ENCODE measurements around the gene JARID2. TPM values are rescaled to one million over a fixed set of nuclear protein-coding genes. Genes with fewer than 3 reads are reported as not detected.
A peak's percentile ranks its signal among the peaks of the same experiment; 100 is the strongest.

JARID2 gene
- total and polyA plus RNA-seq, 9 of the 15 experiments (the other 6 are each of a cell fraction or from before 2014, with no cell fraction given): 5.0 to 29.0 (median 15.6) TPM

DNA sequence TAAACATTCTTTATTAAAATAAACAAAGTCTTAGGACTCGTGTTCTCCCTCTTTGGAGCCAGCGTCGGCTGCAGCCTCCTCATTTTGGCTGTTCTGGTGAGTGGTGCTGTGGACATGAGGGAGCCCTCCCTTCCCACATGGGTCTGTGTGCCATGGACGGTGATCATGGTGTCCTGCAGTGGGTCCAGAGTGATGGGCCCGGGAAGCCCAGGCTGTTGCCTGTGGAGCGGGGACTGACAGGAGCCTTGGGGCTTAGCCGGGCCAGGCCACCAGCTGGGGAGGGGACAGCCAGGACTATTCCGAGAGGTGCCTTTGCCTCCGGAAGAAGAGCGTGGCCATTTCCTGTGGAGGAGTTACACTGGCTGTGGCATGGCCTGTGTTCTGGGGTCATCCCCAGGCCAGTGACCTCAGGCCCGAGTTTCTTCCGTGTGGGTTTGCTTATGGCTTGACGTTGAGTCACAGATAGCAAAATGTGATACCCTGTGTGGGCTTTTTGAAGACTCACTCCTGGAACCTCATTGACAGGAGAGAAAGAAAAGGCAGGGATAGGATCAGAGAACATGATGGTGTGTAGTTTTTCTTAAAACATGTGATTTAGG lies 263.6 kb downstream of the JARID2 start (continued):
- TF ChIP-seq PHB (CRISPR knock-in tag; IDR thresholded peaks at IDR 0.05): no peak
- 0 out of 2 replicates have a peak, but pooled peaks have one; percentile 15 for TF ChIP-seq MTA2 (IDR thresholded peaks at IDR 0.05; ENCODE audit: low read depth)
- TF ChIP-seq RCOR1 (IDR thresholded peaks at IDR 0.05; ENCODE audit: borderline replicate concordance in 1 of 2, low read depth in 2 of 2, low read length in 2 of 2): peak in 1 of 2 experiments; percentile 50; a peak in 1 of 4 replicates
- TF ChIP-seq, protein P1, sequence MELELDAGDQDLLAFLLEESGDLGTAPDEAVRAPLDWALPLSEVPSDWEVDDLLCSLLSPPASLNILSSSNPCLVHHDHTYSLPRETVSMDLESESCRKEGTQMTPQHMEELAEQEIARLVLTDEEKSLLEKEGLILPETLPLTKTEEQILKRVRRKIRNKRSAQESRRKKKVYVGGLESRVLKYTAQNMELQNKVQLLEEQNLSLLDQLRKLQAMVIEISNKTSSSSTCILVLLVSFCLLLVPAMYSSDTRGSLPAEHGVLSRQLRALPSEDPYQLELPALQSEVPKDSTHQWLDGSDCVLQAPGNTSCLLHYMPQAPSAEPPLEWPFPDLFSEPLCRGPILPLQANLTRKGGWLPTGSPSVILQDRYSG (tag; conservative IDR thresholded peaks at IDR 0.05; ENCODE audit: low read depth): peak; percentile 64; the same call in 1 of the 2 replicates
- TF ChIP-seq SIX5 (IDR thresholded peaks at IDR 0.05; ENCODE audit: borderline replicate concordance in 1 of 2, insufficient read depth in 1 of 2, low read depth in 1 of 2, low read length in 2 of 2): no peak
- peak; percentile 80 for TF ChIP-seq HDAC8 (tag; IDR thresholded peaks at IDR 0.05)
- no peak for TF ChIP-seq FOXP1 (CRISPR knock-in tag; IDR thresholded peaks at IDR 0.05)
- peak; percentile 47; the same call in 1 of the 2 replicates for TF ChIP-seq KLF1 (tag; IDR thresholded peaks at IDR 0.05)
- TF ChIP-seq ZNF197 (CRISPR knock-in tag; IDR thresholded peaks at IDR 0.05; ENCODE audit: low read depth): peak; percentile 72; the same call in 1 of the 2 replicates
- peak; percentile 40 to 63; a peak in 2 of 4 replicates for TF ChIP-seq TRIM24 (IDR thresholded peaks at IDR 0.05)
- no peak for TF ChIP-seq CSDE1 (IDR thresholded peaks at IDR 0.05)
- TF ChIP-seq, protein P2, sequence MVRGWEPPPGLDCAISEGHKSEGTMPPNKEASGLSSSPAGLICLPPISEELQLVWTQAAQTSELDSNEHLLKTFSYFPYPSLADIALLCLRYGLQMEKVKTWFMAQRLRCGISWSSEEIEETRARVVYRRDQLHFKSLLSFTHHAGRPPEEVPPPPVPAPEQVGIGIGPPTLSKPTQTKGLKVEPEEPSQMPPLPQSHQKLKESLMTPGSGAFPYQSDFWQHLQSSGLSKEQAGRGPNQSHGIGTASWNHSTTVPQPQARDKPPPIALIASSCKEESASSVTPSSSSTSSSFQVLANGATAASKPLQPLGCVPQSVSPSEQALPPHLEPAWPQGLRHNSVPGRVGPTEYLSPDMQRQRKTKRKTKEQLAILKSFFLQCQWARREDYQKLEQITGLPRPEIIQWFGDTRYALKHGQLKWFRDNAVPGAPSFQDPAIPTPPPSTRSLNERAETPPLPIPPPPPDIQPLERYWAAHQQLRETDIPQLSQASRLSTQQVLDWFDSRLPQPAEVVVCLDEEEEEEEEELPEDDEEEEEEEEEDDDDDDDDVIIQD (CRISPR knock-in tag; IDR thresholded peaks at IDR 0.05): no peak
- TF ChIP-seq MCM2 (IDR thresholded peaks at IDR 0.05; ENCODE audit: low read depth): no peak
- TF ChIP-seq SAP30 (IDR thresholded peaks at IDR 0.05; ENCODE audit: borderline replicate concordance, insufficient read depth, low read depth, low read length, poor library complexity, severe bottlenecking): no peak
- TF ChIP-seq, protein P3, sequence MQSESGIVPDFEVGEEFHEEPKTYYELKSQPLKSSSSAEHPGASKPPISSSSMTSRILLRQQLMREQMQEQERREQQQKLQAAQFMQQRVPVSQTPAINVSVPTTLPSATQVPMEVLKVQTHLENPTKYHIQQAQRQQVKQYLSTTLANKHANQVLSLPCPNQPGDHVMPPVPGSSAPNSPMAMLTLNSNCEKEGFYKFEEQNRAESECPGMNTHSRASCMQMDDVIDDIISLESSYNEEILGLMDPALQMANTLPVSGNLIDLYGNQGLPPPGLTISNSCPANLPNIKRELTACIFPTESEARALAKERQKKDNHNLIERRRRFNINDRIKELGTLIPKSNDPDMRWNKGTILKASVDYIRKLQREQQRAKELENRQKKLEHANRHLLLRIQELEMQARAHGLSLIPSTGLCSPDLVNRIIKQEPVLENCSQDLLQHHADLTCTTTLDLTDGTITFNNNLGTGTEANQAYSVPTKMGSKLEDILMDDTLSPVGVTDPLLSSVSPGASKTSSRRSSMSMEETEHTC (IDR thresholded peaks at IDR 0.05): no peak
- TF ChIP-seq SMARCA4 (IDR thresholded peaks at IDR 0.05): peak; percentile 91
- no peak for TF ChIP-seq HNRNPL (IDR thresholded peaks at IDR 0.05; ENCODE audit: low read depth, low read length)
- TF ChIP-seq PYGO2 (tag; IDR thresholded peaks at IDR 0.05): no peak
- no peak for TF ChIP-seq ZNF707 (CRISPR knock-in tag; conservative IDR thresholded peaks at IDR 0.05)
- 0 out of 2 replicates have a peak, but pooled peaks have one; percentile 61 for TF ChIP-seq FOXK1 (CRISPR knock-in tag; IDR thresholded peaks at IDR 0.05; ENCODE audit: borderline replicate concordance)
- TF ChIP-seq ATF1 (CRISPR knock-in tag; IDR thresholded peaks at IDR 0.05): no peak
- peak; percentile 79 for TF ChIP-seq ATF1 (tag; IDR thresholded peaks at IDR 0.05)
- no peak for TF ChIP-seq ZNF57 (CRISPR knock-in tag; IDR thresholded peaks at IDR 0.05)
- no peak for TF ChIP-seq GATAD2A (IDR thresholded peaks at IDR 0.05)
- TF ChIP-seq HDAC6 (IDR thresholded peaks at IDR 0.05; ENCODE audit: low read depth, low read length): no peak
- TF ChIP-seq, protein P4, sequence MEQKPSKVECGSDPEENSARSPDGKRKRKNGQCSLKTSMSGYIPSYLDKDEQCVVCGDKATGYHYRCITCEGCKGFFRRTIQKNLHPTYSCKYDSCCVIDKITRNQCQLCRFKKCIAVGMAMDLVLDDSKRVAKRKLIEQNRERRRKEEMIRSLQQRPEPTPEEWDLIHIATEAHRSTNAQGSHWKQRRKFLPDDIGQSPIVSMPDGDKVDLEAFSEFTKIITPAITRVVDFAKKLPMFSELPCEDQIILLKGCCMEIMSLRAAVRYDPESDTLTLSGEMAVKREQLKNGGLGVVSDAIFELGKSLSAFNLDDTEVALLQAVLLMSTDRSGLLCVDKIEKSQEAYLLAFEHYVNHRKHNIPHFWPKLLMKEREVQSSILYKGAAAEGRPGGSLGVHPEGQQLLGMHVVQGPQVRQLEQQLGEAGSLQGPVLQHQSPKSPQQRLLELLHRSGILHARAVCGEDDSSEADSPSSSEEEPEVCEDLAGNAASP (IDR thresholded peaks at IDR 0.05): peak; percentile 93

Measured in K562 (cell line).